Measurements from ENCODE around the gene CFAP97D1.

CFAP97D1 gene

GRCh38 chr17:43784068-43784467 lies 3.8 kb downstream of the CFAP97D1 start:
- no peak for DNase-seq (ENCODE audit: extremely low spot score)
- ChIA-PET CTCF (no interaction called here), POLR2A (no interaction called here)
- no peak for TF ChIP-seq BHLHE40 (IDR thresholded peaks at IDR 0.05; ENCODE audit: borderline replicate concordance)
- TF ChIP-seq ZNF384 (IDR thresholded peaks at IDR 0.05) = no peak
- TF ChIP-seq L3MBTL2 (conservative IDR thresholded peaks at IDR 0.05) = no peak
- no peak for TF ChIP-seq CTBP1 (IDR thresholded peaks at IDR 0.05; ENCODE audit: borderline replicate concordance)
- TF ChIP-seq FOXA1 (IDR thresholded peaks at IDR 0.05) = no peak
- no peak for TF ChIP-seq LEF1 (IDR thresholded peaks at IDR 0.05; ENCODE audit: borderline replicate concordance)
- no peak for TF ChIP-seq FOXK2 (IDR thresholded peaks at IDR 0.05)
- TF ChIP-seq NFRKB (IDR thresholded peaks at IDR 0.05) = no peak
- no peak for TF ChIP-seq ARNT (IDR thresholded peaks at IDR 0.05)
- TF ChIP-seq FOXM1 (IDR thresholded peaks at IDR 0.05; ENCODE audit: borderline replicate concordance) = no peak
- no peak for TF ChIP-seq SP1 (IDR thresholded peaks at IDR 0.05)
- TF ChIP-seq SUZ12 (IDR thresholded peaks at IDR 0.05) = no peak
- TF ChIP-seq ELF4 (IDR thresholded peaks at IDR 0.05) = no peak
- no peak for TF ChIP-seq TARDBP (IDR thresholded peaks at IDR 0.05)
- TF ChIP-seq HDGF (IDR thresholded peaks at IDR 0.05; ENCODE audit: borderline replicate concordance) = no peak
- TF ChIP-seq PKNOX1 (IDR thresholded peaks at IDR 0.05) = no peak

GRCh38 chr17:43784628-43785101 lies 4.4 kb downstream of the CFAP97D1 start:
- DNase-seq (ENCODE audit: extremely low spot score) = no peak
- no peak for TF ChIP-seq LEF1 (IDR thresholded peaks at IDR 0.05; ENCODE audit: borderline replicate concordance)
- no peak for TF ChIP-seq SUZ12 (IDR thresholded peaks at IDR 0.05)
- no peak for TF ChIP-seq CTBP1 (IDR thresholded peaks at IDR 0.05; ENCODE audit: borderline replicate concordance)
- no peak for TF ChIP-seq BHLHE40 (IDR thresholded peaks at IDR 0.05; ENCODE audit: borderline replicate concordance)
- POLR2A ChIA-PET = no interaction called here
- CTCF ChIA-PET = interaction anchor here (0.6 kb wide), 1 partner anchor 17 kb away, joined by 3 read pairs; no protein-coding TSS in a partner anchor

- ChIA-PET POLR2A (no interaction called here), CTCF (interaction anchor here (0.6 to 1.1 kb wide), 3 partner anchors 22 to 53 kb away, joined by 3 read pairs; no protein-coding TSS in a partner anchor)
- DNase-seq (ENCODE audit: extremely low spot score) = no peak
- TF ChIP-seq ELF4 (IDR thresholded peaks at IDR 0.05) (no peak), FOXA1 (IDR thresholded peaks at IDR 0.05) (no peak), CTBP1 (IDR thresholded peaks at IDR 0.05; ENCODE audit: borderline replicate concordance) (no peak), PKNOX1 (IDR thresholded peaks at IDR 0.05) (no peak), FOXK2 (IDR thresholded peaks at IDR 0.05) (no peak), L3MBTL2 (conservative IDR thresholded peaks at IDR 0.05) (no peak), LEF1 (IDR thresholded peaks at IDR 0.05; ENCODE audit: borderline replicate concordance) (no peak), BHLHE40 (IDR thresholded peaks at IDR 0.05; ENCODE audit: borderline replicate concordance) (no peak), NFRKB (IDR thresholded peaks at IDR 0.05) (no peak), ARNT (IDR thresholded peaks at IDR 0.05) (no peak), ZNF384 (IDR thresholded peaks at IDR 0.05) (no peak), FOXM1 (IDR thresholded peaks at IDR 0.05; ENCODE audit: borderline replicate concordance) (no peak), TARDBP (IDR thresholded peaks at IDR 0.05) (no peak), SUZ12 (IDR thresholded peaks at IDR 0.05) (no peak), SP1 (IDR thresholded peaks at IDR 0.05) (no peak), HDGF (IDR thresholded peaks at IDR 0.05; ENCODE audit: borderline replicate concordance) (no peak)
These were observed 7.5 kb downstream of the CFAP97D1 start for GRCh38 chr17:43787728-43788127.

- CTCF ChIA-PET = interaction anchor here (0.6 kb wide), 1 partner anchor 22 kb away, joined by 3 read pairs; no protein-coding TSS in a partner anchor
- no peak for DNase-seq (ENCODE audit: extremely low spot score)
- POLR2A ChIA-PET = no interaction called here
- TF ChIP-seq SP1 (IDR thresholded peaks at IDR 0.05) (no peak), TARDBP (IDR thresholded peaks at IDR 0.05) (no peak), PKNOX1 (IDR thresholded peaks at IDR 0.05) (no peak), FOXM1 (IDR thresholded peaks at IDR 0.05; ENCODE audit: borderline replicate concordance) (no peak), LEF1 (IDR thresholded peaks at IDR 0.05; ENCODE audit: borderline replicate concordance) (no peak)
These were observed 8.3 kb downstream of the CFAP97D1 start for GRCh38 chr17:43788540-43788939.

- POLR2A ChIA-PET = no interaction called here
- CTCF ChIA-PET = interaction anchor here (1.0 to 1.3 kb wide), 2 partner anchors 25 to 57 kb away, joined by 3 to 5 read pairs; partner anchors contain the start of gene CD300LG
- DNase-seq (ENCODE audit: extremely low spot score) = no peak
- TF ChIP-seq FOXM1 (IDR thresholded peaks at IDR 0.05; ENCODE audit: borderline replicate concordance) = no peak
- no peak for TF ChIP-seq PKNOX1 (IDR thresholded peaks at IDR 0.05)
- TF ChIP-seq ZNF384 (IDR thresholded peaks at IDR 0.05) = no peak
- TF ChIP-seq ELF4 (IDR thresholded peaks at IDR 0.05) = no peak
- TF ChIP-seq BHLHE40 (IDR thresholded peaks at IDR 0.05; ENCODE audit: borderline replicate concordance) = no peak
- TF ChIP-seq CTBP1 (IDR thresholded peaks at IDR 0.05; ENCODE audit: borderline replicate concordance) = no peak
- TF ChIP-seq SUZ12 (IDR thresholded peaks at IDR 0.05) = no peak
These were observed 9.2 kb downstream of the CFAP97D1 start for GRCh38 chr17:43789482-43789881.

- DNase-seq (ENCODE audit: extremely low spot score) = no peak
- POLR2A ChIA-PET = no interaction called here
- CTCF ChIA-PET = interaction anchor here (1.3 kb wide), 1 partner anchor 56 kb away, joined by 5 read pairs; the partner anchor contains the start of gene CD300LG
- TF ChIP-seq NFRKB (IDR thresholded peaks at IDR 0.05) = no peak
- no peak for TF ChIP-seq FOXK2 (IDR thresholded peaks at IDR 0.05)
These were observed 10.2 kb downstream of the CFAP97D1 start for GRCh38 chr17:43790311-43790940.

All from HEK293T (cell line).